ENCODE measurements around the gene FIGLA. TPM values are rescaled to one million over a fixed set of nuclear protein-coding genes. Genes with fewer than 3 reads are reported as not detected.

The FIGLA gene
- total RNA-seq: not detected

GRCh38 chr2:70790136-70790828 is at the start of gene FIGLA:
TSS of gene FIGLA (minus strand) at chr2:70790643. CDS start at chr2:70790638, 5 bp downstream.
- intact Hi-C loops (cut with DNase I): no loop called here
- no peak for DNase-seq (ENCODE audit: extremely low spot score in 2 of 2)
- peaks cover 5% of the 10 kb centered on the region for H3K27me3 ChIP-seq
- no peaks in the 10 kb centered on the region for H3K36me3 ChIP-seq
- H3K27ac ChIP-seq: no peak within 1 kb of the TSS
- H3K4me1 ChIP-seq: peaks cover 15% of the 10 kb centered on the region
- no peak for TF ChIP-seq CTCF (IDR thresholded peaks at IDR 0.05)
- no peak for TF ChIP-seq POLR2A (IDR thresholded peaks at IDR 0.05)
- no peak for TF ChIP-seq POLR2AphosphoS5 (IDR thresholded peaks at IDR 0.05; ENCODE audit: insufficient read depth in 1 of 2, low read depth in 1 of 2)
- H3K4me3 ChIP-seq: peak within 1 kb of the TSS; percentile 7 to 15
- no peaks in the 10 kb centered on the region for H3K9me3 ChIP-seq

- H3K9me3 ChIP-seq: no peaks in the 10 kb centered on the region
- H3K36me3 ChIP-seq: no peaks in the 10 kb centered on the region
- intact Hi-C loops (cut with DNase I): no loop called here
- TF ChIP-seq POLR2A (IDR thresholded peaks at IDR 0.05) (no peak), CTCF (IDR thresholded peaks at IDR 0.05) (no peak), POLR2AphosphoS5 (IDR thresholded peaks at IDR 0.05; ENCODE audit: insufficient read depth in 1 of 2, low read depth in 1 of 2) (no peak)
- no peak overlapping the region for H3K27ac ChIP-seq
- no peaks in the 10 kb centered on the region for H3K4me1 ChIP-seq
- H3K4me3 ChIP-seq: no peak overlapping the region
- no peaks in the 10 kb centered on the region for H3K27me3 ChIP-seq
- peak in 1 of 2 donors; percentile 29 for DNase-seq (ENCODE audit: extremely low spot score in 2 of 2)
These were observed 47.8 kb upstream of the FIGLA start for GRCh38 chr2:70837980-70838925.

- peak in 1 of 2 donors; percentile 62 for DNase-seq (ENCODE audit: extremely low spot score in 2 of 2)
- no peak for TF ChIP-seq CTCF (IDR thresholded peaks at IDR 0.05)
- no peak for TF ChIP-seq POLR2AphosphoS5 (IDR thresholded peaks at IDR 0.05; ENCODE audit: insufficient read depth in 1 of 2, low read depth in 1 of 2)
- TF ChIP-seq POLR2A (IDR thresholded peaks at IDR 0.05): no peak
- Histone ChIP-seq H3K27ac (no peak within 1 kb of the TSS), H3K36me3 (no peaks in the 10 kb centered on the region), H3K27me3 (no peaks in the 10 kb centered on the region), H3K9me3 (no peaks in the 10 kb centered on the region), H3K4me3 (no peak within 1 kb of the TSS), H3K4me1 (no peaks in the 10 kb centered on the region)
- intact Hi-C loops (cut with DNase I): no loop called here
These were observed 45.2 kb upstream of the FIGLA start, which contains the start of gene CD207 for GRCh38 chr2:70835643-70836042. TSS of gene CD207 (minus strand) at chr2:70835816. CDS start at chr2:70835776, 40 bp downstream.

GRCh38 chr2:70834881-70835280 is 44.4 kb upstream of the FIGLA start:
- peak in 1 of 2 donors; percentile 54 for DNase-seq (ENCODE audit: extremely low spot score in 2 of 2)
- Histone ChIP-seq H3K36me3 (no peaks in the 10 kb centered on the region), H3K4me1 (no peaks in the 10 kb centered on the region), H3K27me3 (no peaks in the 10 kb centered on the region), H3K27ac (no peak overlapping the region), H3K9me3 (no peaks in the 10 kb centered on the region), H3K4me3 (no peak overlapping the region)
- intact Hi-C loops (cut with DNase I): no loop called here
- TF ChIP-seq CTCF (IDR thresholded peaks at IDR 0.05) (no peak), POLR2A (IDR thresholded peaks at IDR 0.05) (no peak), POLR2AphosphoS5 (IDR thresholded peaks at IDR 0.05; ENCODE audit: insufficient read depth in 1 of 2, low read depth in 1 of 2) (no peak)

Measured in vagina (tissue), 2 donors.